T follicular helper cell (primary cell): ENCODE data around the gene ARMCX1.
"Not testable (repeated sequence)": the region's sequence is repeated elsewhere in the genome, so short reads cannot be mapped to it uniquely, and the experiment has no call there.

ENCODE experiments used
- DNase-seq: peaks from one replicate; pipeline ENCODE4 v3.0.0-alpha.2; 2020; ENCODE audit warnings: low read depth
- total RNA-seq, 2 experiments: gene quantifications; one replicate each; lab custom pipeline; 2026; lab: John Stamatoyannopoulos, UW

Gene ARMCX1
- total RNA-seq = 0.90 to 2.0 reads per million in 2 experiments

GRCh38 chrX:101550362-101550750, at the start of gene ARMCX1:
ARMCX1 (plus strand) TSS chrX:101550547; CDS start chrX:101552931, 2,384 bp downstream.
- DNase-seq = no peak

GRCh38 chrX:101502929-101503328, 47.4 kb upstream of the ARMCX1 start:
- not testable (repeated sequence) for DNase-seq

GRCh38 chrX:101507372-101507771, 43.0 kb upstream of the ARMCX1 start:
- DNase-seq = no peak

GRCh38 chrX:101507986-101508385, 42.4 kb upstream of the ARMCX1 start:
- no peak for DNase-seq

GRCh38 chrX:101530944-101531343, 19.4 kb upstream of the ARMCX1 start:
- no peak for DNase-seq

- DNase-seq = no peak
Measured at GRCh38 chrX:101539116-101539515, 11.2 kb upstream of the ARMCX1 start.

- no peak for DNase-seq
Measured at GRCh38 chrX:101550751-101551379, 518 bp downstream of the ARMCX1 start.

GRCh38 chrX:101551380-101551767, 1.0 kb downstream of the ARMCX1 start:
- DNase-seq = no peak

GRCh38 chrX:101552714-101553113, 2.4 kb downstream of the ARMCX1 start:
- no peak for DNase-seq

- no peak for DNase-seq
Measured at GRCh38 chrX:101564651-101565050, 14.3 kb downstream of the ARMCX1 start.

- peak; percentile 28 for DNase-seq
Measured at GRCh38 chrX:101595739-101596419, 45.5 kb downstream of the ARMCX1 start.

GRCh38 chrX:101599592-101599991, 49.2 kb downstream of the ARMCX1 start:
- DNase-seq = not testable (repeated sequence)

- DNase-seq = no peak
Measured at GRCh38 chrX:101602077-101602476, 51.7 kb downstream of the ARMCX1 start.
